Stromal cell of bone marrow (primary cell): ENCODE results near the gene PSMD14.
A peak's percentile ranks its signal among the peaks of the same experiment; 100 is the strongest.
"Not testable (repeated sequence)": the region's sequence is repeated elsewhere in the genome, so short reads cannot be mapped to it uniquely, and the experiment has no call there.

Source experiments
- DNase-seq: peaks from one replicate; pipeline ENCODE4 v3.0.0-alpha.2; 2012; ENCODE audit warnings: low read depth

PSMD14 gene

DNA sequence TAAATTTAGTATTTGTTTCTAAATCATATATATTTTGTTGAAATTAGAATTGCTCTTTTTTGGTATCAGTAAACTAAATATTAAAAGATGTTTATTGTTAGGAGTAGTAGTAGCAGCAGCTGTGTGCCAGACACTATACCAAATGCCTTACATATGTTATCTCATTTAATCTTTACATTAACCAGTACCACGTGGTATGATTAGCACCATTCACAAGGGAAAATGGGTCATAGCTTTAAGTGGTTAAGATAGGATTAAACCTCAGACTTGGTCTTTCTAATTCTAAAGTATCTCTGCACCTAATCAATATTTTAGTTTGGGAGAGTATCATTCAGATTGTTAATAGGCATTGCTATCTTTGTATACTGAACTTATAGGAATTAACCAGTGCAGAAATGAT is 29.0 kb downstream of the PSMD14 start:
- no peak for DNase-seq

DNA sequence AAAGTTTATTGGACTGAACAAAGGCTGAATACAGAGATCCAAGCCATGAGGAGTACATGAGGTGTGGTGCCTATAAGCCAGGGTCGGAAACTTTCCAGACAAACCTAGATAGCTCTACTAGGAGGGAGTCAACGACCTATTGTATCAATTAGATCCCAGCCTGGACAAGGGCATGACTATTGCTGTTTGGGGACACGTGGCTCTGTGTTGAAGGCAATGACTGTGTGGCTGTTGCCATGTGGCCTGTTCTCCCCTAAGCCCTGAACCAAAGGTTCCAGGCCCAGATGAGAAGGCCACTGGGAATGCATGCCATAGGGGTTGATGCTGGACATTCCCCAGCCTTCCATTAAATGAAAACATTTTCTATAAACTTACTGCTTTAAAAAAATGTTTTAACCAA is 31.3 kb downstream of the PSMD14 start:
- DNase-seq = not testable (repeated sequence)

DNA sequence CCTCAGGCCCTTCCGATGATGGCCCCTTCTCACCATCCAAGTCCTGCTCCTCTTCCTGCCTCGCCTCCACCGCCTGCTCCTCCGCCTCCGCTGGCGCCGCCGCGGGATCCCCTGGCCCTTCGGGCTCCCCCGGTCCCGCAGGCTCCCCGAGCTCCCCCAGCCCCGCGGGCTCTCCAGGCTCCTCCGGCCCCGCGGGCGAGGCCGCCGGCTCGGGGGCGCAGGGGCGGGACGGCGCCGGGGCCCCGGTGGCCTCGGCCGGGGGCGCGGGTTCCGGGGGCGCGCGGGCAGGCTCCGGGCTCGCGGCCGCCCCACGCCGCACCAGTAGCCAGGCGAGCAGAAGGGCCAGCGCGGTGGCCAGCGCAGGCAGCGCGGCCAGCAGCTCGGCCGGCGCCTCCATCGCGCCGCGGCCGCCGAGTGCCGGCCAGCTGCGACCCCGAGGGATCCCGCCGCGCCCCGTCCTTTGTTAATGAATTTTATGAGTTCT is 32.7 kb downstream of the PSMD14 start:
- DNase-seq = not testable (repeated sequence)

DNA sequence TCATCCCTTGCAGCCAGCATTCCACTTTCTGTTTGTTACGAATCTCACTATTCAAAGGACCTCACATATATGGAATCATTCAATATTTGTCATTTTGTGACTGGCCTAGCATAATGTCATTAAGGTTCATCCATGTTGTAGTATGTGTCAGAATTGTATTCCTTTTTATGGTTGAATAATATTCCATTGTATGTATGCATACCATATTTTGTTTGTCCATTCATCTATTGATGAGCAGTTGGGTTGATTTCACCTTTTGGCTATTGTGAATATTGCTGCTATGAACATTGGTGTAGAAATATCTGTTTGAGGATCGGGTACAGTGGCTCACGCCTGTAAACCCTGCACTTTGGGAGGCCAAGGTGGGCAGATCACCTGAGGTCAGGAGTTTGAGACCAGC is 35.0 kb downstream of the PSMD14 start:
- DNase-seq = no peak

DNA sequence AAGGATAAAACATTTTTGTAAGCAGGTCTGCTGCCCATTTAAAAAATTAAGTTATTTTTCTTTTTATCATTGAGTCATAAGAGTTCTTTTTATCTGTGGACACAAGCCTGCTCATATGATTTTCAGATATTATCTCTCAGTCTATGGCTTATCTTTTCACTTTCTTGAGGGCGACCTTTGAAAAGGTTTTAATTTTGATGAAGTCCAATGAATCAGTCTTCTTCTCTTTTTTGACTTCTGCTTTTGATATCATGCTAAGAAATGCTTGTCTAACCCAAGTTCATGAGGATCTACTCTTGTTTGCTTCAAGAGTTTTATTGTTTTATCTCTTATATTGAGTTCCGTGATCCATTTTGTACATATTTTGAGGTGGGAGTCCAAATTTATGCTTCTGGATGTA is 36.5 kb downstream of the PSMD14 start:
- DNase-seq = no peak

DNA sequence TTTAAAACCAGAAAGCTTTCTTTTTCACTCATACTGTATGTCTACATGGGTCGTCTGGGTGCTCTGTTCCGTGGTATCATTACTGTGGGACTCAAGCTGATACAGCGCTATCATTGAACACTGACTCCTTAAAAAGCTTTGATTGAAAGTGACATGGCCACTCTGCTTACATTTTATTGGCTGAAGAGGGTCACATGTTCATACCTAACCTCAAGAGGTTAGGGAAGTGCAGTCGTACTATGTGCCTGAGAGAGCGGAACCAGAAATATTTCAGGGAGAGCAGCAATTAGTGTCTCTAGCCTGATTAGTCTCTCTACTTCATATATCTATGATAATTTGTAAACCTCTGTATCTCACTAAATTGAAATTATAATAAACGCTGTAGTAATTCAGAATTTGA is 43.5 kb downstream of the PSMD14 start:
- DNase-seq = no peak

DNA sequence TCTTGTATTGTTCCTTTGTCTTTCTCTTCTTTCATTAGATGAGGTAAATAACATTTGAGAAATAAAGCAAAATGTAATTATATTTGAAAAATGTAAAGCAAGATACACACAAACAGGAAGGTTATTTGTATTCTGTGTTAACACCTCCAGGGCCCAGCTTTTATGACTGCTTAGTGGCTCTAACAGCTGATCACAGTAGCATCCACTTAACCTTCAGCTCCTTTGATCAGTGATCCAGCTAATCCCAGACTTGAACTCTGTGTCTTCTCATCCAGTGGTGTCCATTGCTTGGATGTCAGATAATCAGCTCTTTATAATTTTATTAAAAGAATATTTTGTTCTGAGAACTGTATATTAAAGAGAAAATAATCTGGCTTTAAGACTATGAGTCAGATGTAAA is 44.5 kb downstream of the PSMD14 start:
- no peak for DNase-seq

DNA sequence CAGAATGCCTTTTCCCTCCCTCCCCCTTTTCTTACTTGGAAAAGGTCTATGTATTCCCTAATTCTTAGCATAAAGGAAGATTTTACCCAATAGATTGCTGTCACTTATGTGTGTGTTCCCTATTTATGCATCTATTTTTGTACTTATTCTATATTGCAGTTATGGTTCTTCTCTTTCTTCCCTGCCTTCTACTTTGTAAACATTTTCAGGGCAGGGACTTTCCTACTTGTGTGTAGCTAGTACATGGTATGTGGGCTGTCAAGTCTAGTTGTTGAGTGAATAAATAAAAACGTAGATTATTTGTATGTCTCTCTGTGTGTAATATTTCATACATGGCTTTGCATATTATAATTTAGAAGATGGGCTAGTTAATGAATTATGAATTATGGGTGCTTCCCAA is 45.3 kb downstream of the PSMD14 start:
- no peak for DNase-seq

DNA sequence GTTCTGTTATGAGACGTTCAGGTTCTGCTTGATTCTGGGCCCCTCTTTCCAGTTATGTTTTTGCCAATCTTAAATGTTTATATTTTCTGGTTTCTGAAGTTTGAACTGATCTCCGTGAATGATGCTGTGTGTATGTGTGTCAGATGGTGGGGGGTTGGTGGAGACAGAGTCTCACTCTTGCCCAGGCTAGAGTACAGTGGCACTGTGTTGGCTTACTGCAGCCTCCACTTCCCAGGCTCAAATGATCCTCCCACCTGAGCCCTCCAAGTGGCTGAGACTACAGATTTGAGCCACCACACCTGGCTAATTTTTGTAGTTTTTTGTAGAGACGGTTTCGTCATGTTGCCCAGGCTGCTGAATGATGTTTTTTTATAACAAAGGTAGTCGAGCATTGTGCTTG is 45.9 kb downstream of the PSMD14 start:
- no peak for DNase-seq

DNA sequence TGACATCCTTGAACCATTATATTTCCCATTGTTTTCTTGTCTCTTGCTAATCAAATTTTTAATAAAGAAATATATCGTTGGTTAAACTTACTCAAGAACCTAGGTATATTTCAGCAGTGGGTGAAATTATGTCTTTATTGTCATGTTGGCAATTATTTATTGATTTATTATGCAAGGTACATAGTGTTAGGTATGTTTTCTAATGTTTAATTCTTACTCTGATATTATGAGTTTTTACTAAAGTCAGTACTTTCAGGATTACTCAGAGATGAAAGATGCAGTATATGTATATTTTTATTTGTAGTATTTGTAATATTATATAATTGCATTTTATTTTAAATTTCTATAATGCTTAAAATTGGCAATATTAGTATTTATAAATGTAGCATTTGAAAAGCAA is 46.9 kb downstream of the PSMD14 start:
- no peak for DNase-seq

DNA sequence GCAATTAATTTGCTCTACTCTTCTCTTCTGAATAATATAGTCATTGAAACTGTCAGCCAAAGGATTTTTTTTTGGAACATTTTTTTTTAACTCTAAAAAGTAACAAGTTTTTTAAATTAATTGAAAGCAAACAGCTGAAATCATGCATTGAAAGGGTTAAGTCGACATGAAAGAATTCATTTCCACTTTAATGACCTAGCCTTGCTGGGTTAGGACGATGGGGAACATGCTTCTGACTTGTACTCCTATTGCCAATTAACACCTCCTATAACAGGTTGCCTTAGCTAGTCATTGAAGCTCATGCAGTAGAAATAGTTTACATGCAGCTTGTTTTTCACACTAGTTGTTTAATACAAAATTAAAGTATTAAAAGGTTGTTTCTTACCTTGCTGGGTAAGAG is 47.8 kb downstream of the PSMD14 start:
- no peak for DNase-seq

DNA sequence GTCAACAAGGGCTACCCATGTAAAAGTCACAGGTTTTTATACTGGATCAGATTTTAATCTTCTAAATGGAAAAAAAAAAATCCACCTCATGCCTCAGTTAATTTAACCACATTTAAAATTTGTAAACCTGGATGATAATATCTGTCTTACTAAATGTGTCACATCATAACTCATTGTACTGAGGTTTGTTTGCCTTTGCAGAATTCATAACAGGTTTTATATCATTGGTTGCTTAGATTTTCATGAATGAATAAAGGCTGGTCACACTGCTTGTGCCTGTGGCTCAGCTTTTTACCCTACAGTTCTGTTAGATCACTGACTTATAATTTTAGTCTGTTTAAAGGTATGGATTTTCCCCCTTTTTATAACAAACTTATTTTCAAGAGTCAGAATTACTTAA is 48.9 kb downstream of the PSMD14 start:
- no peak for DNase-seq

DNA sequence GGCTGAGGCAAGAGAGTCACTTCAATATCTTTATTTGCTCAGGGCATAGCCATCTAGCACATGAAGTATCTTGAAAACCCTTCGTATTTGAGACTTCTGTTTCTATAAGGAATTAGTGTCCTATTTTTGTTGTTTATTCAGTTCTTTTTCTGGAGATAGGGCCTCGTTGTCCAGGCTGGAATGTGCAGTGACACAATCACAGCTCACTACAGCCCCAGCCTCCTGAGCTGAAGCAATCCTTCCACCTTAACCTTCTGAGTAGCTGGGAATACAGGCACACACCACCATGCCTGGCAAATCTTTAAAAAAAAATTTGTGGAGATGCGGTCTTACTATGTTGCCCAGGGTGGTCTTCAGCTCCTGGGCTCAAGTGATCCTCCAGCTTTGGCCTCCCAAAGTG is 50.6 kb downstream of the PSMD14 start:
- DNase-seq = no peak

DNA sequence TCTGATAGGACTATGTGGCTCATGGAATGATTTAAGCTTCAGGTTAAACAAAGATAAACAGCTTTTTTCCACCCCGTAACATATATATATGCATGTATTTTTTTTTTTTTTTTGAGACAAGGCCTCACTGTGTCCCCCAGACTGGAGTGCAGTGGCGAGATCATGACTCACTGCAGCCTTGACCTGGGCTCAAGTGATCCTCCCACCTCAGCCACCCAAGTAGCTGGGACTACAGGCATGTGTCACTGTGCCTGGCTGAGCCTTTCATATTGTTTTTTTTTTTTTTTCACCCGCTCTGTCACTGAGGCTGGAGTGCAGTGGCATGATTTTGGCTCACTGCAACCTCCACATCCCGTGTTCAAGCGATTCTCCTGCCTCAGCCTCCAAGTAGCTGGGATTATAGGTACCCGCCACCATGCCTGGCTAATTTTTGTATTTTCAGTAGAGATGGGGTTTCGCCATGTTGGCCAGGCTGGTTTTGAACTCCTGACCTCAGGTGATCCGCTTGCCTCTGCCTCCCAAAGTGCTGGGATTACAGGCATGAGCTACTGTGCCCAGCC is 52.0 kb downstream of the PSMD14 start:
- DNase-seq = not testable (repeated sequence)

DNA sequence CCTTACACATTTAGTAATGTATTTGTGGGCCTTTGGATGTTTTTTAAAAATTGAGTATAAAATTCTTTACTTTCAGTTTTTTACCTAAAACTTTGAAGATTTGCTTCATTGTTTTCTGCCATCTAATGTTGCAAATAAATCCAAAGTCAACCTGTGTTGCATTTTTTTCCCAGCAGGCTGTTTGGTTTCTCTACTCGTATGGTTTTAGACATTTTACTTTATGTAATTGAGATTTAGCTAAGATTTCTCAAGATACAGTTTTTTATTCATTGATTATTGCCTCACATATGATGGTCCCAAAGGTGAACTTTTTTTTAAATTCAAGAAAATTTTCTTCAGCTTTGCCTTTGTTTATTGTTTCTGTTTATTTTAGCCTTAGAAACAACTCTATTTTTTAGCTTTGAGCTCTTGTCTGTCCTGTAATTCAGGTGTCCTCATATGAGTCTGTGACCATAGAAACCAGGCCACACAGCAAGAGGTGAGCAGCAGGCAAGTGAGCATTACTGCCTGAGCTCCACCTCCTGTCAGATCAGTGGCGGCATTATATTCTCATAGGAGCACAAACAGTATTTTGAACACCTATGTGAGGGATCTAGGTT is 54.4 kb downstream of the PSMD14 start:
- no peak for DNase-seq

DNA sequence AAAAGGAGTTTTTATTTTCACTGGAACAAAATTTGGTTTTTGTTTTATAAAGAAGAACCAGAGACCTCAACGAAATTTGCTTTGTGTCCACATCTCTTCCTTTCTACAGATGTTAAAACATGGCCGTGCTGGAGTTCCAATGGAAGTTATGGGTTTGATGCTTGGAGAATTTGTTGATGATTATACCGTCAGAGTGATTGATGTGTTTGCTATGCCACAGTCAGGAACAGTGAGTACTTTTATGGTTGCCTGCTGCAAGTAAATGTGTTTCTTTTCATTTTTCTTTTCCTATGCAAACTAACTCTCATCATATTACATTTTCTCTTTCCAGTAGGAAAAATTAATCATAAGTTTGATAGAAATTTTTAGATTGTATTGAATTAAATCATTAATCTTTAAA is 59.5 kb downstream of the PSMD14 start:
- no peak for DNase-seq

DNA sequence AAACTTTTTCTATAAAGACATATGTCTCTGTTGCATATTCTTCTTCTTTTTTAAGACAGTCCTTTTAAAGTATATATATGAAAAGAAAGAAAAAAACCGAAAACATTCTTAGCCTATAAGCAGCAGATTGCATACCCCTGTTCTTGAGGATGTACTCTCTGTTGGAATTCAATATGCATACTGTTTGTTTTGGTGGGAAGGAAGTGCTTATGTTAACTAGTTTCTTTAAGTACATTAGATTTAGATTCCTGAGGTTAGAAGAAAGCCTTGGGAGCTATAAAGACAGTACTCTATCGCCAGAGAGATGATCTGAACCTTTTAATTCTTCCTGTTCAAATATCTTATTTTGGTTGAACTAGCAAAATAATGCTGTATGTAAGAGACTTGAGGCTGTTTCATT is 61.1 kb downstream of the PSMD14 start:
- no peak for DNase-seq

DNA sequence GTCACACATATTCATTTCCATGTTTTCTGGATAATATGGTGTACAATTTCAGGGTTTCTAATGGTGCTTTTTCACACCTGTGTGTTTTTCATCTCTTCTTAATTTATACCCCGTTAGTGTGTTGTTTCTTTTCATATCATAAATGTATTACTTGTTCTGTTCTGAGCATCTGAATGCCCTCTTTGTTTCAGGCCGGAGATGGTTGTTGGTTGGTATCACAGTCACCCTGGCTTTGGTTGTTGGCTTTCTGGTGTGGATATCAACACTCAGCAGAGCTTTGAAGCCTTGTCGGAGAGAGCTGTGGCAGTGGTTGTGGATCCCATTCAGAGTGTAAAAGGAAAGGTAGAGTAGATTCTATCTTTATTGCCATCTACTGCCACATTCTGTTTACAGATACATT is 62.8 kb downstream of the PSMD14 start:
- DNase-seq = no peak

DNA sequence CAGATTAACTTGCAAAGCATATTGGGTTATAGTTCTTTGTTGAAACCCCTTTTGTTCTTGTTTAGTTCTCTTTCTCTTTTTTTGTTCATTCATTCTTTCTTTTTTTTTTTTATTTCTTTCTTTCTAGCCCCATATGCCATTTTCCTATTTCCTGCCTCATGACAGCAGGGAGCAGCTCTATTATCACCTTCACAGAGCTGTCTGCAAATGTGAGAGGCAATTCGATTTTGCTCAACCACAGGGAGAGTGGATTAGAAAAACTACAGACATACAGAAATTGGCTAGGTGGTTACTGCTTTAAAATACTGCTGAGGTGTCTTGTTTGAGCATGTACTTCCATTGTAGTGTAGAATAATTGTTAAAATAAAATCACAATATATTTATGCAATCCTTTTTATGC is 63.6 kb downstream of the PSMD14 start:
- DNase-seq = no peak

DNA sequence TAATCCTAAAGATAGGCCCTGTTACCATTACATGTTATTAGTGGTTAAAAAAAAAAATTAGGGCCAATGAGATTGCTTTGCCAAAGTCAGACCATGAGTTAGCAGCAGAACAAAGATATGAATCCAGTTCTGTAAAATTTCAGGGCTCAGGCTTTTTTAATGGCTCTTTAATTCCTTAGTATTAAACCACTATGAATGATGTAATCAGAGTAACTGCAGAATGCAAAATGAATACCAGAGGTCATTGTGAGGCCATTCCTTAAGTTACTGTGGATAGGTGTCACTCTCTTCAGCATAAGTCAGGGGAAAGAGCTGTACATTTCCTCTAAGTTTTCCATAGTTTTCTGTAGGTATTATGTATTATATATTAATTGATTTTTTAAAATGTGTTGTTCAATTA is 65.7 kb downstream of the PSMD14 start:
- DNase-seq = peak; percentile 7

DNA sequence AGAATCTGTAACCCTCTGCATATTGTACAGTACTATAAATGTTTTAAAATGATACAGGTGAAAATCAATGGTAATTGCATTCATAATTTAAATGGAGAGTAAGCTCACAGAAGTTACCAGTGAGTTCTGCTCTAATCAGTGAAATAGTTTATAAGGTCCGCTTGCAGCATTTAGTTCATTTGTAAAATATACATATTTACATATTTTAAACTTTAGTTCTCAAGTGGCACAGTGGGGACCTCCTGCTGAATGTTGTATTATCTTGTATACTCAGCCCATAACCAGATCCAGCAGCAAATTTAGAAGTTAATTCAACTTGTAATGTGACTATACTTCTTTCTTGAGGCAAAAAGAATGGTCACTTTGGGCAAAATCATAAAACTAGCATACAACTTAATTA is 66.2 kb downstream of the PSMD14 start:
- DNase-seq = no peak

DNA sequence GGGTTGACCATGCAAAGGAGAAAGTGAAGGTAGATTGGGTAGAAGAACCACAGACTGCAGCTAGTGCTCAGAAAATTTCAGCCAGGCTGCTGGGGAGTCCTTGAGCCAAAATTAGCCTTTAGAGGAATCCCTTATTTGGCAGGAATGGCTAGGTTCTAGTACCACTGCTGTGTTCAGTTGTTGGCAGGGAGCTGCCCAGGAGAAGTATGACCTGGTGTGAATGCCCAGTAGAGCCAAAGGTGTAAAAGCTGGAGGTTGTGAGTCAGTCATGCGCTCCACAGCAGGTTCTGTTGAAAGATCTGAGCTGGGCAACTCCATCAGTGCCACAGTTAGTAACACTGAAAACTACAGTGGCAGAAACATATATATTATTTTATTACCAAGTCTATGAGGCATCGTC is 71.5 kb downstream of the PSMD14 start:
- no peak for DNase-seq

DNA sequence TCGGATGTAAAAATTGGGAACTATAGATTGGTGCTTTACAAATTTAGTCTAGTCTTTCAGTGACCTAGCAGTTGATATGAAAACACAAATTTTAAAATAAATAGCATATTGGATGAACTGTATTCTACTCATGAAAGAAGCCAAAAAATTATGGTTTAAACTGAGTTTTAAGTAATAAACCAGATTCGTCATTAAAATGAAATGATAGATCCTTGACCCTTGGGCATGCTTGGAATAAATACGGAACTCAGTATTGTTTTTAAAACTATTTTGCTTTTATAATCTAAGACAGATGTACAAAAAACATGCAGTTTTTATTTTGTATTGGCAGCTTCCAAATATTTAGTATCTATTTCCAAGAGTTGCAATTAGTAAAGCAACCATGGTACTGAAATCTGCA is 73.3 kb downstream of the PSMD14 start:
- no peak for DNase-seq

DNA sequence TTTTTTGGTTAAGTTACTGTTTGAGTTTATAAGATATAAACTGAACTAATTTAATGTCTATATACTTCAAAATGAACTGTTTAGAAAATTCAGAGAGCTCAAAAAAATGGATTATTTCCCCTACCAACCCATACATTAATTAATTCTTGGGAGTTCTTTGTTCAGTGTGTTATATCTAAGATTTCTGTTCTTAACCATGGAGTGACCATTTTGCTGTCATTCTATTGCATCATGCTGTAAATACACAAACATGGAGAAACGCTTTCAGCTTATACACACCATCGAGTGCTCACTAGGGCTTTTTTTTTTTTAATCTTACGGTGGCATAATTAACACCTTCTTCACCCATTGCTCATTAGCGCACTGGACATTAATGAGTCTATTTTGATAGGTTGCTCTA is 74.5 kb downstream of the PSMD14 start:
- no peak for DNase-seq

DNA sequence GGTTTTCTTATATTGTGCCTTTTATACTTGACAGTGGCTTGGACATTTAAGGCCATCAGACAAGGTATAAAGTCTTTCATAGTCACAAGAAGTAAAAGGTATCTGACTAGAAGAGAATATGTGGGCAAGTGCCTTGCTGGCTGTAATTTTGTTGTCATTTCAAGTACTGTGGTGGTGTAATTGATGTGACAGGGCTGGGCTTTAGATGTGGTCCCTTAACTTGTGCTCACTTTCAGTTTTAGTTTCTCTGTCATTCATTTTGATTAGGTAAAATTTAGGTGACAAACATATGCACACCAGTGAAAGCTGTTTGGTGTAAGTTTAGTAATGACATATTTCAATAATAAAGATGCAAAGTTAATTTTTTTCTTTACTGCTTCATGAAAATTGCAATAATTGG is 76.6 kb downstream of the PSMD14 start:
- no peak for DNase-seq
